ENCODE measurements around the gene KNCN.

- no peak for TF ChIP-seq CTCF (IDR thresholded peaks at IDR 0.05)
- TF ChIP-seq POLR2AphosphoS5 (IDR thresholded peaks at IDR 0.05), result no peak
Observed at GRCh38 chr1:46543382-46543760, 8.1 kb downstream of the KNCN start.

All from breast epithelium (tissue), 3 donors.